AML-193 (cell line): Measurements from ENCODE around the gene PPP4R4.
"Not testable (repeated sequence)": the region's sequence is repeated elsewhere in the genome, so short reads cannot be mapped to it uniquely, and the experiment has no call there.

Source experiments
- DNase-seq, 2 experiments: peaks; one replicate each; lab custom pipeline; 2025; lab: John Stamatoyannopoulos, UW

The PPP4R4 gene

GRCh38 chr14:94278731-94279130 is 104.6 kb downstream of the PPP4R4 start:
- DNase-seq, result no peak

GRCh38 chr14:94282991-94283723 is 109.0 kb downstream of the PPP4R4 start:
- no peak for DNase-seq

DNA sequence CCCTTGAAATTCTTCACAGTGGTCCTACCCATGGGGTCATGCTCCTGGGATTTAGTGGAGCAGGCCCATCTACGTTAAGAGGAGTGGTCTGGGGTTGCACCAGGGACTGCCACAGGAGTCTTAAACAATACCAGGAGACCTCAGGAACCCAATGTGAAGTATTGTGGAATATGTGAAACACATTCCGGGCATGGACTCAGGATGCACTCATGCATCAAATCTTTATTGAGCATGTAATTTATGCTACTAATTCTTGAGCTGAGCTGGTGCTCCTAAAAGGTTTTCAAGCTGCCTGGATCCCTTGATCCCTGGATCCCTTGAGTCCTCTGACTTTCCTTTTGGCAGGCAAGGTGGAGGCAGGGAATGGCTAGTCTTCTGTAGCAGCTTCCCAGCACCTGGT is 110.1 kb downstream of the PPP4R4 start:
- no peak for DNase-seq

DNA sequence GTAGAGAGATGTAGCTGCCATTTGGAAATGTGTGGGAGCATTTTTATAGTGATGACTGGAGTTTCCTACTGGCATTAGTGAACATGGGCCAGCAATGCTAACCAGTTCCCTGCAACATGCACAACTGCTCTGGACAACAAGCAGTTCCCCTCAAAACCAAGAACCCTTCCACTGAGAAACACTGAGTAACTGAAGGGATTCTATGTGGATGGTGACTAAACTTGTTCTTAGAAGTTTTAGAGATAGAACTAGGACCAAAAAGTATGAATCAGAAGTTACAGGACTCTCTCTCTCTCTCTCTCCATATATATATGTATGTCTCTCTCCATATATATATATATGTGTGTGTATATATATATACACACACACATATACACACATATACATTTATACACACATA is 111.0 kb downstream of the PPP4R4 start:
- DNase-seq, result no peak

GRCh38 chr14:94288610-94289465 is 114.7 kb downstream of the PPP4R4 start:
- DNase-seq, result no peak

- no peak for DNase-seq
Observed at GRCh38 chr14:94290197-94290596, 116.1 kb downstream of the PPP4R4 start.

- DNase-seq, result no peak
Observed at GRCh38 chr14:94291159-94291905, 117.2 kb downstream of the PPP4R4 start.

GRCh38 chr14:94291906-94292525 is 117.9 kb downstream of the PPP4R4 start:
- DNase-seq, result no peak

DNA sequence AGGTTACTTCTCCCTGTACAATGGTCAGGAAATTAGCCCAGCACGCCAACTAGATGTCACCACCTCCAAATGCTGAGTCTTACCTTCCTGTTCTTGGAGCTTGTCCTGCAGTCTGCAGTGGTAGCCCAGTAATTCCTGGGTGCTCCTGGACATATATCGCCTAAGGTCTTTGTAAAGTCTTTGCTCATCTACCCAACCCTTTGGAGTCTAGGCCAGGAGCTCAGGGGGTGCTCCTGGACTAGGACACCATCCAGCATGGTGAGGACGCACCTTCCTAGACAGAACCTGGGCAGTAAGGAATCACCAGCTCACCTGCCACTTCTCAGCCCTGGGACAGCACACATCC is 118.4 kb downstream of the PPP4R4 start:
- DNase-seq, result no peak

- DNase-seq, result no peak
Observed at GRCh38 chr14:94292872-94293577, 118.9 kb downstream of the PPP4R4 start, which contains the start of gene SERPINA10. Gene SERPINA10 (minus strand): TSS chr14:94293268. CDS start chr14:94290593, 2,675 bp downstream.

DNA sequence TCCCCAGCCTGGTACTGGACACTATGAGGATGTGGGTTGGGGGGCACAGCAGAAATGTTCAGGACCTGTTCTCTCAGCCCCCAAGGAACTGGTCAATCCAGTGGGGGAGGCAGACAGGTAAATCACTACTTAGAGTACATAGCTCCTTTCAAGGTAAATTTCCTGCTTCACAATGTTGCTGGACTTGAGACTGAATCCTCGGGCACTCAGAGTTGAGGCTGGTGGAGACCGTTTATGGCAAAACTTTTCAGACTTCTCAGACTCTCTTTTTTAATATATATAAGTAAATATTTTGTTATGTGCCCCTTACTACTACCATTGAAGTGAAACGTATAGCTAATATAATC is 119.4 kb downstream of the PPP4R4 start:
- no peak for DNase-seq

- no peak for DNase-seq
Observed at GRCh38 chr14:94295360-94296180, 121.4 kb downstream of the PPP4R4 start.

DNA sequence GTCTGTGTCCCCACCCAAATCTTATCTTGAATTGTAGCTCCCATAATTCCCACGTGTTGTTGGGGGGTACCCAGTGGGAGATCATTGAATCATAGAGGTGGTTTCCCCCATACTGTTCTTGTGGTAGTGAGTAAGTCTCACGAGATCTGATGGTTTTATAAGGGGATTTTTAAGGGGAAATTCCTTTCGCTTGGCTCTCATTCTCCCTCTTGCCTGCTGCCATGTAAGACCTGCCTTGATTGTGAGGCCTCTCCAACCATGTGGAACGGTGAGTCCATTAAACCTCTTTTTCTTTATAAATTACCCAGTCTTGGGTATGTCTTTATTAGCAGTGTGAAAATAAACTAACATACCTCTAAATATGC is 122.0 kb downstream of the PPP4R4 start:
- DNase-seq, result not testable (repeated sequence)

DNA sequence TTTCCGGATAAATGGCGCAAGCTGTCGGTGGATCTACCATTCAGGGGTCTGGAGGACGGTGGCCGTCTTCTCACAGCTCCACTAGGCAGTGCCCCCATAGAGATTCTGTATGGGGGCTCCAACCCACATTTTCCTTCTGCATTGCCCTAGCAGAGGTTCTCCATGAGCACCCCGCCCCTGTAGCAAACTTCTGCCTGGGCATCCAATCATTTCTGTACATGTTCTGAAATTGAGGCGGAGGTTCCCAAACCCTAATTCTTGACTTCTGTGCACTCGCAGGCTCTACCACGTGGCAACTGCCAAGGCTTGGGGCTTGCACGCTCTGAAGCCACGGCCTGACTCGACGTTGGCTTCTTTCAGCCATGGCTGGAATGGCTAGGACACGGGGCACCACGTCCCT is 124.0 kb downstream of the PPP4R4 start:
- no peak for DNase-seq

GRCh38 chr14:94303111-94303510 is 129.0 kb downstream of the PPP4R4 start:
- no peak for DNase-seq

- no peak for DNase-seq
Observed at GRCh38 chr14:94304243-94304642, 130.1 kb downstream of the PPP4R4 start.

GRCh38 chr14:94305620-94306019 is 131.5 kb downstream of the PPP4R4 start:
- DNase-seq, result no peak

DNA sequence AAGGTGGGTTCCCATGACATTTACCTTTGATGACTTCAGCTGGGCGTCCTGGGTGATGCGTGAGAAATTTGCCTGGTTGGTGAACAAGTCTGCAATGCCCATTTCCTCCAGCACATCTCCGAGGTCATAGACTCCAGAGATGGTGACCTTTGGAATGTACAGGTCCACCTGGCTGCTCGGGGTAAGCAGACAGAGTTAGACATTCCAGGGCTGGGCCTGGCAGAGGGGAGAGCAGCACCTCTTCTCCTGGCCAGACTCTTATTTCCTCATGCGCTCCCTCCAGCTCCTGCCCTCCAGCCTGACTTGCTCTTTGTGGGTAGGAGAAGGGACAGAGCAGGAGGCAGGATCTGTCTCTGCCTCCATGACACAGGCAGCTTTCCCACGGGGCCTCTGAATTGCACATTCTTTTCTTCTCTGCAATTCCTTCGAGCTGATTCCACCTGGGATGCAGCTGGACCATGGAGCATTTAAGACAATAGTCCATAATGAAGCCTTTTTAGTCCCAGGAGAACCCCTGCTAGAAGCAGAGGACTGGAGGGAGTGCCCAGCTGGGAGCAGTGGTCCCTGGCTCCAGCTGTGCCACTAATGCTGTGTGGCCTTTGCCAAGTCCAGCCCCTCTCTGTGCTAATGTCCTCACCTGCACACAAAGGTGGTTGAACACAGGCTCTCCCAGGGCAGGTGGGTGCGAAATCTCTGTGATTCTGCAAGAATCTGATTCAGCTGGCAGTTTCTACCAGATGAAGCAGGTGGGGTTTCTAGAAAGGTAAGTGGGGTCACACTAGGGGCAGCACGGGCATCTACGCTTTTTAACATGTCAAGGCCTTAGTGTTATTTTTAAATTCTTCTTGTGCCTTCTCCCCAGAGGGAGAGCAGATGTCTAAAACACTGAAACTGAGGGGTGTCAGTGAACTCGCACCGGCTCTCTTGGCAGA is 132.2 kb downstream of the PPP4R4 start:
- no peak for DNase-seq

GRCh38 chr14:94307410-94307992 is 133.4 kb downstream of the PPP4R4 start:
- peak; percentile 42 for DNase-seq
